ENCODE data around the gene PIP4K2C. TPM values are rescaled to one million over a fixed set of nuclear protein-coding genes. Genes with fewer than 3 reads are reported as not detected.

Gene PIP4K2C
- total RNA-seq, 2 experiments from 2014 or later = 14.5 to 15.9 TPM

- H3K36me3 ChIP-seq (ENCODE audit: insufficient read depth, low read length) = no peaks in the 10 kb centered on the region
- no peaks in the 10 kb centered on the region for H3K9me3 ChIP-seq (ENCODE audit: low read length)
- TF ChIP-seq, protein P1, sequence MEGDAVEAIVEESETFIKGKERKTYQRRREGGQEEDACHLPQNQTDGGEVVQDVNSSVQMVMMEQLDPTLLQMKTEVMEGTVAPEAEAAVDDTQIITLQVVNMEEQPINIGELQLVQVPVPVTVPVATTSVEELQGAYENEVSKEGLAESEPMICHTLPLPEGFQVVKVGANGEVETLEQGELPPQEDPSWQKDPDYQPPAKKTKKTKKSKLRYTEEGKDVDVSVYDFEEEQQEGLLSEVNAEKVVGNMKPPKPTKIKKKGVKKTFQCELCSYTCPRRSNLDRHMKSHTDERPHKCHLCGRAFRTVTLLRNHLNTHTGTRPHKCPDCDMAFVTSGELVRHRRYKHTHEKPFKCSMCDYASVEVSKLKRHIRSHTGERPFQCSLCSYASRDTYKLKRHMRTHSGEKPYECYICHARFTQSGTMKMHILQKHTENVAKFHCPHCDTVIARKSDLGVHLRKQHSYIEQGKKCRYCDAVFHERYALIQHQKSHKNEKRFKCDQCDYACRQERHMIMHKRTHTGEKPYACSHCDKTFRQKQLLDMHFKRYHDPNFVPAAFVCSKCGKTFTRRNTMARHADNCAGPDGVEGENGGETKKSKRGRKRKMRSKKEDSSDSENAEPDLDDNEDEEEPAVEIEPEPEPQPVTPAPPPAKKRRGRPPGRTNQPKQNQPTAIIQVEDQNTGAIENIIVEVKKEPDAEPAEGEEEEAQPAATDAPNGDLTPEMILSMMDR (conservative IDR thresholded peaks at IDR 0.05; ENCODE audit: low read length) = 0 out of 2 replicates have a peak, but pooled peaks have one; percentile 16
- no peak for TF ChIP-seq EZH2phosphoT487 (IDR thresholded peaks at IDR 0.05; ENCODE audit: borderline replicate concordance, low read depth, low read length)
- peak within 1 kb of the TSS; percentile 34; the same call in 1 of the 2 replicates for H2AFZ ChIP-seq (ENCODE audit: low read length)
- no peak within 1 kb of the TSS for H3K27ac ChIP-seq (ENCODE audit: low read depth, low read length, poor library complexity, severe bottlenecking)
- peaks cover 16% of the 10 kb centered on the region; the same call in 1 of the 2 replicates for H3K79me2 ChIP-seq (ENCODE audit: insufficient read depth, low read depth, low read length)
- intact Hi-C loops (cut with micrococcal nuclease; ENCODE audit: unreplicated experiment) = no loop called here
- CTCF ChIA-PET (ENCODE audit: unreplicated experiment) = no interaction called here
- DNase-seq (ENCODE audit: low spot score) = peak; percentile 35
- peaks cover 17% of the 10 kb centered on the region for H3K4me1 ChIP-seq (ENCODE audit: insufficient read depth, low read length, poor library complexity, severe bottlenecking)
- H3K4me2 ChIP-seq (ENCODE audit: low read length) = peak within 1 kb of the TSS; percentile 41
- no peaks in the 10 kb centered on the region for H3K9me2 ChIP-seq (ENCODE audit: insufficient read depth, low read length)
- H4K20me1 ChIP-seq (ENCODE audit: insufficient read depth, low read length) = no peaks in the 10 kb centered on the region
- BruUV-seq (replicated peaks) = no TSS peak
- H3K4me3 ChIP-seq (ENCODE audit: low read depth, low read length, poor library complexity, severe bottlenecking) = peak within 1 kb of the TSS; percentile 23
- POLR2A ChIA-PET = no interaction called here
These were observed 40.9 kb upstream of the PIP4K2C start, which contains the start of gene KIF5A for GRCh38 chr12:57549909-57550640. KIF5A (plus strand) TSS chr12:57550044; CDS start chr12:57550272, 228 bp downstream.

GRCh38 chr12:57550641-57551549, 40.1 kb upstream of the PIP4K2C start:
- Histone ChIP-seq H3K79me2 (ENCODE audit: insufficient read depth, low read depth, low read length) (peaks cover 9% of the 10 kb centered on the region; the same call in 1 of the 2 replicates), H3K4me3 (ENCODE audit: low read depth, low read length, poor library complexity, severe bottlenecking) (no peak overlapping the region), H3K36me3 (ENCODE audit: insufficient read depth, low read length) (no peaks in the 10 kb centered on the region), H3K4me1 (ENCODE audit: insufficient read depth, low read length, poor library complexity, severe bottlenecking) (peaks cover 10% of the 10 kb centered on the region), H3K9me2 (ENCODE audit: insufficient read depth, low read length) (no peaks in the 10 kb centered on the region), H3K9me3 (ENCODE audit: low read length) (no peaks in the 10 kb centered on the region), H4K20me1 (ENCODE audit: insufficient read depth, low read length) (no peaks in the 10 kb centered on the region), H3K27ac (ENCODE audit: low read depth, low read length, poor library complexity, severe bottlenecking) (no peak overlapping the region), H3K4me2 (ENCODE audit: low read length) (no peak overlapping the region), H2AFZ (ENCODE audit: low read length) (no peak overlapping the region)
- DNase-seq (ENCODE audit: low spot score) = no peak
- ChIA-PET POLR2A (no interaction called here), CTCF (ENCODE audit: unreplicated experiment) (no interaction called here)
- intact Hi-C loops (cut with micrococcal nuclease; ENCODE audit: unreplicated experiment) = no loop called here
- TF ChIP-seq, protein P1 (conservative IDR thresholded peaks at IDR 0.05; ENCODE audit: low read length) = no peak
- no peak for TF ChIP-seq EZH2phosphoT487 (IDR thresholded peaks at IDR 0.05; ENCODE audit: borderline replicate concordance, low read depth, low read length)
- no TSS peak for BruUV-seq (replicated peaks)

Data from OCI-LY7 (cell line).